Measurements from ENCODE around the gene GREB1L.

DNA sequence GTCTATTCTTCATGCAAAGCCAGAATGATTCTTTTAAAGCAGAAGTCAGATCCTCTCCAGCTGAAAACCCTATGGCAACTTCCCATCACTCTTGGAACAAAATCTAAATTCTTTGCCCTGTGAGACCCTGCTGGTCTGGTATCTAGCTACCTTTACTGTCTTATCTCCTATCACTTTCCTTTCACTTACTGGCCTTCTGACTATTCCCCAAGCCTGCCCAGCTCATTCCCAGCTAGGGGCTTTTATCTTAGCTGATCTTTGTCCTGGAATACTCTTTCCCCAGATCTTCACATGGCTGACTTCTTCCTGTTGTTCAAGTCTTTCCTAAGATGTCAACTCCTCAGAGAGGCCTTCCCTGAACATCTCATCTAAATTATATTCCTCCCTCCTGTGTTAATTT, 63.6 kb downstream of the GREB1L start:
- TF ChIP-seq, protein P1, sequence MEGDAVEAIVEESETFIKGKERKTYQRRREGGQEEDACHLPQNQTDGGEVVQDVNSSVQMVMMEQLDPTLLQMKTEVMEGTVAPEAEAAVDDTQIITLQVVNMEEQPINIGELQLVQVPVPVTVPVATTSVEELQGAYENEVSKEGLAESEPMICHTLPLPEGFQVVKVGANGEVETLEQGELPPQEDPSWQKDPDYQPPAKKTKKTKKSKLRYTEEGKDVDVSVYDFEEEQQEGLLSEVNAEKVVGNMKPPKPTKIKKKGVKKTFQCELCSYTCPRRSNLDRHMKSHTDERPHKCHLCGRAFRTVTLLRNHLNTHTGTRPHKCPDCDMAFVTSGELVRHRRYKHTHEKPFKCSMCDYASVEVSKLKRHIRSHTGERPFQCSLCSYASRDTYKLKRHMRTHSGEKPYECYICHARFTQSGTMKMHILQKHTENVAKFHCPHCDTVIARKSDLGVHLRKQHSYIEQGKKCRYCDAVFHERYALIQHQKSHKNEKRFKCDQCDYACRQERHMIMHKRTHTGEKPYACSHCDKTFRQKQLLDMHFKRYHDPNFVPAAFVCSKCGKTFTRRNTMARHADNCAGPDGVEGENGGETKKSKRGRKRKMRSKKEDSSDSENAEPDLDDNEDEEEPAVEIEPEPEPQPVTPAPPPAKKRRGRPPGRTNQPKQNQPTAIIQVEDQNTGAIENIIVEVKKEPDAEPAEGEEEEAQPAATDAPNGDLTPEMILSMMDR (IDR thresholded peaks at IDR 0.05) = no peak
- no peak for TF ChIP-seq POLR2A (IDR thresholded peaks at IDR 0.05)

All from adrenal gland (tissue), 5 donors.